Lung (tissue), 12 donors: Measurements from ENCODE around the gene SEC23A. TPM values are rescaled to one million over a fixed set of nuclear protein-coding genes. Genes with fewer than 3 reads are reported as not detected.
"Not testable (repeated sequence)": the region's sequence is repeated elsewhere in the genome, so short reads cannot be mapped to it uniquely, and the experiment has no call there.

Experiments used
- ATAC-seq: fragments of 200-7000 bp; cut with Tn5 transposase; one replicate; pipeline ENCODE4 v1.9.1; 2020; ENCODE audit warnings: moderate number of reproducible peaks; ENCODE audit not compliant: insufficient read depth, low FRiP score
- DNase-seq, 3 donors: peaks; one replicate each; pipeline ENCODE4 v3.0.0-alpha.2; 2013 to 2017
- H3K27ac ChIP-seq, 2 donors: one replicate each; pipeline ENCODE4 v1.5.1; 2013; ENCODE audit warnings: mild to moderate bottlenecking in 2 of 2, moderate library complexity in 2 of 2, control low read depth in 1 of 2, inconsistent platforms in 1 of 2, low read depth in 1 of 2, low read length in 1 of 2
- H3K27me3 ChIP-seq, 3 donors: one replicate each; pipeline ENCODE4 v1.5.1; 2013; ENCODE audit warnings: low read length in 2 of 3; ENCODE audit not compliant: control insufficient read depth in 3 of 3, insufficient read depth in 3 of 3
- H3K36me3 ChIP-seq, 4 donors: one replicate each; pipeline ENCODE4 v1.5.1; 2013; ENCODE audit warnings: low read length in 4 of 4, mild to moderate bottlenecking in 1 of 4, moderate library complexity in 1 of 4; ENCODE audit not compliant: control insufficient read depth in 4 of 4, insufficient read depth in 4 of 4
- H3K4me1 ChIP-seq, 5 donors: one replicate each; pipeline ENCODE4 v1.5.1; 2013; ENCODE audit warnings: low read length in 5 of 5, mild to moderate bottlenecking in 2 of 5, moderate library complexity in 1 of 5; ENCODE audit not compliant: control insufficient read depth in 5 of 5, insufficient read depth in 5 of 5
- H3K4me3 ChIP-seq: one replicate; pipeline ENCODE4 v1.5.1; 2013; ENCODE audit warnings: mild to moderate bottlenecking, control low read depth, moderate library complexity
- H3K9ac ChIP-seq, 2 donors: one replicate each; pipeline ENCODE4 v1.5.1; 2013; ENCODE audit warnings: low read length in 2 of 2, control low read depth in 1 of 2; ENCODE audit not compliant: insufficient read depth in 1 of 2
- H3K9me3 ChIP-seq, 4 donors: one replicate each; pipeline ENCODE4 v1.5.1; 2013; ENCODE audit warnings: low read length in 3 of 4, mild to moderate bottlenecking in 1 of 4, moderate library complexity in 1 of 4; ENCODE audit not compliant: control insufficient read depth in 4 of 4, insufficient read depth in 3 of 4
- WGBS, 2 donors: extraction: QIAGEN DNeasy Blood & Tissue Kit; methylation state at CpG; one replicate each; pipeline ENCODE4 v1.1.7; 2013; 5-methylcytosine and 5-hydroxymethylcytosine counted together
- polyA plus RNA-seq, 2 donors: library from polyadenylated mRNA; stranded (reverse); fragments of 200-250 nt; gene quantifications; one replicate each; pipeline ENCODE4 v1.2.1, GENCODE V29; 2013
- total RNA-seq, 2 donors: library from RNA; depleted of rRNA in 1 of 2; stranded (reverse); fragments of >200 nt in 1 of 2; gene quantifications; one replicate each; pipeline ENCODE4 v1.2.1, GENCODE V29; 2014 to 2021
- TF ChIP-seq, protein P1 (sequence below): IDR thresholded peaks from 2 replicates; pipeline ENCODE4 v1.5.1; 2012; ENCODE audit warnings: mild to moderate bottlenecking; ENCODE audit errors: control extremely low read depth, extremely low read depth
- donor health status: control.
- donor health status: control.
- donor health status: Bipolar disorder and iron deficiency.
- donor health status: healthy.
- donor health status: DM: yes; HTN: yes; CAD: no.

SEC23A gene
- total and polyA plus RNA-seq, 4 donors, result 10.6 to 78.9 (median 37.1) TPM

DNA sequence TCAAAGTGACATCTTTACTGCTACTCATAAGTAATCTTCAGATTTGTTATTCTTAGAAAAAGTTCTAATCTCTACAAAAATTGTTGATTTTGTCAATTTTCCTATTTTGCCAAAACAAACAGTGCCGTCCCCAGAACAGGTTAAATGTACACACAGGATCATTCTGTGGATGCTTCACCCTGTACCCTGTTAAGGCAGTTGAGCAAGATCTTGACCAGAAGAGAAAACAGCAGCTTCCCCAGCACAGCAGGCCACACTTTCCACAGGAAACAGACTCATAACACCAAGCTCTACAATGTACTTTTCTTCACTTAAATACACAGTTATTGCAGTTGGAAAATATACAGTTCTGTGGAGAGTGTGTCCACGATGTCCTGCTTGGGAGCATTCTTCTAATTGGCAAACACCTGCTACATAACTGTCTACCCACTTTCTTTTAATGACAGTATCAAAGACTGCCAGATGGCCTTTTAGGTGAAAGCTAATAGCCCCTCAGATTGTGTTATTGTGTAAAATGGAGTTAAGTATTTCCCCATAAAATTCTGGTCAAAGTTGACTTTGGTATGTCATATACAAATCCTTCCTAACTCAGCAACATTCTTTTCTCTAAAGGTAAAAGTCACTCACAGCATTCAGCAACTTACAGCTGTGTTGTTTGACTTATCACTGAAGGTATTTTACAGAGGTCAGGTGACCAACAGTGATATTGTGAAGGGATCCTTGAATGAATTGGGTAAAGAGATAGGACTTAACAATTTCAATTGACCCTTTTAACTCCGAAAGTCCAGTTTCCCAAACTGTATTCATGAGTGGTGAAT, 77.0 kb downstream of the SEC23A start:
- TF ChIP-seq, protein P1, sequence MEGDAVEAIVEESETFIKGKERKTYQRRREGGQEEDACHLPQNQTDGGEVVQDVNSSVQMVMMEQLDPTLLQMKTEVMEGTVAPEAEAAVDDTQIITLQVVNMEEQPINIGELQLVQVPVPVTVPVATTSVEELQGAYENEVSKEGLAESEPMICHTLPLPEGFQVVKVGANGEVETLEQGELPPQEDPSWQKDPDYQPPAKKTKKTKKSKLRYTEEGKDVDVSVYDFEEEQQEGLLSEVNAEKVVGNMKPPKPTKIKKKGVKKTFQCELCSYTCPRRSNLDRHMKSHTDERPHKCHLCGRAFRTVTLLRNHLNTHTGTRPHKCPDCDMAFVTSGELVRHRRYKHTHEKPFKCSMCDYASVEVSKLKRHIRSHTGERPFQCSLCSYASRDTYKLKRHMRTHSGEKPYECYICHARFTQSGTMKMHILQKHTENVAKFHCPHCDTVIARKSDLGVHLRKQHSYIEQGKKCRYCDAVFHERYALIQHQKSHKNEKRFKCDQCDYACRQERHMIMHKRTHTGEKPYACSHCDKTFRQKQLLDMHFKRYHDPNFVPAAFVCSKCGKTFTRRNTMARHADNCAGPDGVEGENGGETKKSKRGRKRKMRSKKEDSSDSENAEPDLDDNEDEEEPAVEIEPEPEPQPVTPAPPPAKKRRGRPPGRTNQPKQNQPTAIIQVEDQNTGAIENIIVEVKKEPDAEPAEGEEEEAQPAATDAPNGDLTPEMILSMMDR, result no peak
- Histone ChIP-seq H3K36me3 (peaks cover 11 to 16% (median 12%) of the 10 kb centered on the region in 4 donors), H3K9ac (no peak overlapping the region), H3K27ac (no peak overlapping the region), H3K4me1 (no peaks in the 10 kb centered on the region), H3K4me3 (no peak overlapping the region), H3K9me3 (no peaks in the 10 kb centered on the region), H3K27me3 (no peaks in the 10 kb centered on the region)
- 62 to 66% methylated on average over 3 of the region's 3 CpGs for WGBS, 2 donors
- no peak for ATAC-seq
- no peak for DNase-seq

DNA sequence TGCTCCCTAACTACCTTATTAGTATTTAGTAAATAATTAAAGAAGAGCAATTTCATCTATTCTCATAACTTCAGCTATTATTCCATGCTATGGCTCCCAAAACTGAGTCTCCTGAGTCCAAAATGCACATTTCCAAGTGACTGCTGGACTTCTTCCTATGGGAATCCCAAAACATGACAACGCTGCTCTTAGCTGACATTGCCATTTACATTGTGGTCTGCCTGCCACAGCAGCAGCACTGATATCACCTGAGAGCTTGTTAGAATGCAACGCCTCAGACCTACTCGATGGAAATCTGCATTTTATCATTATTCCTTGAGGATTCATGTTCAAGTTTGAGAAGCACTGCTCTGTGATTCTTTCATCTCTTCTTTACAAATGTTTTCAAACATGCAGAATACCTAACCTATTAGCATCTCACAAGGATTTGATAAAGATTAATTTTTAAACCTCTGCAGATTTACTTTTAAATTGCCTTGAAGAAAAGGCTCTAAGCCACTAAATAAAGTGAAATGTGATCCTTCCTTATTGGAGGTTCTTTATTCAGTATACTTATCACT, 77.7 kb downstream of the SEC23A start:
- Histone ChIP-seq H3K9ac (peak overlapping the region in 1 of 2 donors; percentile 10), H3K9me3 (no peaks in the 10 kb centered on the region), H3K27me3 (no peaks in the 10 kb centered on the region), H3K27ac (no peak overlapping the region), H3K4me3 (no peak overlapping the region), H3K36me3 (peaks cover 5 to 10% (median 7%) of the 10 kb centered on the region in 4 donors), H3K4me1 (no peaks in the 10 kb centered on the region)
- no peak for DNase-seq
- 74 to 90% methylated on average over 3 of the region's 3 CpGs for WGBS, 2 donors
- TF ChIP-seq, protein P1, result no peak
- no peak for ATAC-seq

DNA sequence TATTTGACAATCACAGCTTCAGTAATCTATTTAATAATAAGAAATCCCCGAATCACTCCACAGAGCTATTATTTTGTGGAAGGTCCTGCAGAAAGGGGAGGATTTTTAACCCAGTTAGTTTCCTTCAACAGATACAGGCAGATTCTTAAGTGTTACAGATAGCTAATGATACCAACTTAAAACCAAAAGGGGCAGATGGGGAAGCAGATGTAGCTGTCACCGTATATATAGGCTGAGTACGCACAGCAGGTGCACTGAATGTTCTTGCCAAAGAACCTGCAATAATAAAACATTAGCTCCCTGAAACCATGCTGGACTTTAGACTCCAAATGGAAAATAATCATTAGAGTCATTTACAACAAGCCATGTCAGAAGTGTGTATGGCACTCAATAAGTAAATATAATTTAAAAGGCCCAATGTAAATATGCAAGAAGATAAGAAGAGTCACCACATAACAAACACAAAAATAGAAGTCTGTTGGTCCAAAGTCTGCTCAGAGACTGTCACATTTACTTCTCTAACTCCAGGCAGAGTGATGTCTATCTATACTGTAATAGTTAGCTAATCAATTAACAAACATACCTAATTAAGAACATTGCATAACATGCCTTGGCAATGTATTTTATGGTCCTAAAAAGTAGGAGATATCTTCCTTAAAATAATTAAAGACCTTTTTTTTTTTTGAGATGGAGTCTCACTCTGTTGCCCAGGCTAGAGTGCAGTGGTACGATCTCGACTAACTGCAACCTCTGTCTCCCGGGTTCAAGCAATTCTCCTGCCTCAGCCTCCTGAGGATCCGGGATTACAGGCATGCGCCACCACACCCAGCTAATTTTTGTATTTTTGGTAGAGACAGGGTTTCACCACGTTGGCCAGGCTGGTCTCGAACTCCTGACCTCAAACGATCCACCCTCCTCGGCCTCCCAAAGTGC, 78.8 kb downstream of the SEC23A start:
- WGBS, 2 donors, result 95% methylated on average over 12 of the region's 12 CpGs
- Histone ChIP-seq H3K4me3 (no peak overlapping the region), H3K36me3 (no peaks in the 10 kb centered on the region), H3K9me3 (no peaks in the 10 kb centered on the region), H3K9ac (no peak overlapping the region), H3K27ac (no peak overlapping the region), H3K4me1 (no peaks in the 10 kb centered on the region), H3K27me3 (no peaks in the 10 kb centered on the region)
- TF ChIP-seq, protein P1, result no peak
- ATAC-seq (no peak), DNase-seq (no peak)

DNA sequence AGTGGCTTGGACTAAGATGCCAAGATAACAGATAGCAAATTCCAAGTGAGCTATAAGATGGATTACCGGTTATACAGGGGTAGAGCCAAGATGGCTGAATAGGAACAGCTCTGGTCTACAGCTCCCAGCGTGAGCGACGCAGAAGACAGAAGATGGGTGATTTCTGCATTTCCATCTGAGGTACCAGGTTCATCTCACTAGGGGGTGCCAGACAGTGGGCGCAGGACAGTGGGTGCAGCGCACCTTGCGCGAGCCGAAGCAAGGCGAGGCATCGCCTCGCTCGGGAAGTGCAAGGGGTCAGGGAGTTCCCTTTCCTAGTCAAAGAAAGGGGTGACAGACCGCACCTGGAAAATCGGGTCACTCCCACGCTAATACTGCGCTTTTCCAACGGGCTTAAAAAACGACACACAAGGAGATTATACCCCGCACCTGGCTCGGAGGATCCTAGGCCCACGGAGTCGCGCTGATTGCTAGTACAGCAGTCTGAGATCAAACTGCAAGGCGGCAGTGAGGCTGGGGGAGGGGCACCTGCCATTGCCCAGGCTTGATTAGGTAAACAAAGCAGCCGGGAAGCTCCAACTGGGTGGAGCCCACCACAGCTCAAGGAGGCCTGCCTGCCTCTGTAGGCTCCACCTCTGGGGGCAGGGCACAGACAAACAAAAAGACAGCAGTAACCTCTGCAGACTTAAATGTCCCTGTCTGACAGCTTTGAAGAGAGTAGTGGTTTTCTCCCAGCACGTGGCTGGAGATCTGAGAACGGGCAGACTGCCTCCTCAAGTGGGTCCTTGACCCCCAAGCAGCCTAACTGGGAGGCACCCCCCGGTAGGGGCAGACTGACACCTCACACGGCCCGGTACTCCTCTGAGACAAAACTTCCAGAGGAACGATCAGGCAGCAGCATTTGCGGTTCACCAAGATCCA, 85.7 kb downstream of the SEC23A start:
- H3K36me3 ChIP-seq, H3K27ac ChIP-seq, H3K9ac ChIP-seq, H3K4me3 ChIP-seq, H3K9me3 ChIP-seq, DNase-seq, ATAC-seq, H3K27me3 ChIP-seq: not testable (repeated sequence)
- H3K4me1 ChIP-seq, result peaks cover 0 to 11% (median 0%) of the 10 kb centered on the region in 5 donors
- 77 to 84% methylated on average over 32 of the region's 33 CpGs for WGBS, 2 donors
